HEK293 (cell line): ENCODE results near the gene ENAH.

Source experiments
- ATF2 ChIP-seq: fragments of 450-650 bp; formaldehyde crosslinking; IDR thresholded peaks from 2 replicates; pipeline ENCODE4 v1.5.1; 2016; ENCODE audit warnings: missing biosample characterization, missing genetic modification characterization, low read depth
- BCL6B ChIP-seq: fragments of 450-650 bp; formaldehyde crosslinking; IDR thresholded peaks from 2 replicates; pipeline ENCODE4 v1.5.1; 2017; ENCODE audit warnings: missing biosample characterization, missing genetic modification characterization
- GFI1B ChIP-seq: fragments of 450-650 bp; formaldehyde crosslinking; IDR thresholded peaks from 2 replicates; pipeline ENCODE4 v1.5.1; 2016; ENCODE audit warnings: missing biosample characterization, missing genetic modification characterization
- KLF16 ChIP-seq: fragments of 450-650 bp; formaldehyde crosslinking; IDR thresholded peaks from 2 replicates; pipeline ENCODE4 v1.5.1; 2017; ENCODE audit warnings: missing biosample characterization, missing genetic modification characterization
- KLF9 ChIP-seq: fragments of 450-650 bp; formaldehyde crosslinking; IDR thresholded peaks from 2 replicates; pipeline ENCODE4 v1.5.1; 2016; ENCODE audit warnings: missing biosample characterization, missing genetic modification characterization, low read depth
- MEIS1 ChIP-seq: sonication (generic); formaldehyde crosslinking; IDR thresholded peaks from 2 replicates; pipeline ENCODE4 v1.8.1; 2022; ENCODE audit warnings: missing genetic modification reagents, mild to moderate bottlenecking, borderline replicate concordance
- MYNN ChIP-seq: fragments of 450-650 bp; formaldehyde crosslinking; IDR thresholded peaks from 2 replicates; pipeline ENCODE4 v1.5.1; 2016; ENCODE audit warnings: missing biosample characterization, missing genetic modification characterization, borderline replicate concordance
- OVOL3 ChIP-seq: fragments of 450-650 bp; formaldehyde crosslinking; IDR thresholded peaks from 2 replicates; pipeline ENCODE4 v1.5.1; 2016; ENCODE audit warnings: missing biosample characterization, missing genetic modification characterization
- PRDM10 ChIP-seq: fragments of 450-650 bp; formaldehyde crosslinking; IDR thresholded peaks from 2 replicates; pipeline ENCODE4 v1.5.1; 2016; ENCODE audit warnings: missing biosample characterization, missing genetic modification characterization
- SCRT1 ChIP-seq: fragments of 450-650 bp; formaldehyde crosslinking; IDR thresholded peaks from 2 replicates; pipeline ENCODE4 v1.5.1; 2016; ENCODE audit warnings: missing biosample characterization, missing genetic modification characterization, borderline replicate concordance
- TSHZ1 ChIP-seq: fragments of 450-650 bp; formaldehyde crosslinking; IDR thresholded peaks from 2 replicates; pipeline ENCODE4 v1.5.1; 2016; ENCODE audit warnings: missing biosample characterization, missing genetic modification characterization, borderline replicate concordance
- WT1 ChIP-seq: fragments of 450-650 bp; formaldehyde crosslinking; IDR thresholded peaks from 2 replicates; pipeline ENCODE4 v1.5.1; 2016; ENCODE audit warnings: missing biosample characterization, missing genetic modification characterization
- ZBTB48 ChIP-seq: fragments of 450-650 bp; formaldehyde crosslinking; IDR thresholded peaks from 2 replicates; pipeline ENCODE4 v1.5.1; 2016; ENCODE audit warnings: missing biosample characterization, missing genetic modification characterization
- ZNF132 ChIP-seq: fragments of 450-650 bp; formaldehyde crosslinking; IDR thresholded peaks from 2 replicates; pipeline ENCODE4 v1.5.1; 2017; ENCODE audit warnings: missing biosample characterization, missing genetic modification characterization, borderline replicate concordance
- ZNF169 ChIP-seq: fragments of 450-650 bp; formaldehyde crosslinking; IDR thresholded peaks from 2 replicates; pipeline ENCODE4 v1.5.1; 2016; ENCODE audit warnings: missing biosample characterization, missing genetic modification characterization
- ZNF202 ChIP-seq: fragments of 450-650 bp; formaldehyde crosslinking; IDR thresholded peaks from 2 replicates; pipeline ENCODE4 v1.5.1; 2016; ENCODE audit warnings: missing biosample characterization, missing genetic modification characterization, borderline replicate concordance
- ZNF362 ChIP-seq: fragments of 450-650 bp; formaldehyde crosslinking; IDR thresholded peaks from 2 replicates; pipeline ENCODE4 v1.5.1; 2016; ENCODE audit warnings: missing biosample characterization, missing genetic modification characterization
- ZNF449 ChIP-seq: fragments of 450-650 bp; formaldehyde crosslinking; IDR thresholded peaks from 2 replicates; pipeline ENCODE4 v1.5.1; 2017; ENCODE audit warnings: missing biosample characterization, mild to moderate bottlenecking, missing genetic modification characterization, moderate library complexity
- ZNF585B ChIP-seq: fragments of 450-650 bp; formaldehyde crosslinking; IDR thresholded peaks from 2 replicates; pipeline ENCODE4 v1.5.1; 2016; ENCODE audit warnings: missing biosample characterization, missing genetic modification characterization
- ZNF610 ChIP-seq: fragments of 450-650 bp; formaldehyde crosslinking; IDR thresholded peaks from 2 replicates; pipeline ENCODE4 v1.5.1; 2016; ENCODE audit warnings: missing biosample characterization, missing genetic modification characterization, borderline replicate concordance
- ZNF623 ChIP-seq: fragments of 450-650 bp; formaldehyde crosslinking; IDR thresholded peaks from 2 replicates; pipeline ENCODE4 v1.5.1; 2016; ENCODE audit warnings: missing biosample characterization, missing genetic modification characterization
- ZNF76 ChIP-seq: fragments of 450-650 bp; formaldehyde crosslinking; IDR thresholded peaks from 2 replicates; pipeline ENCODE4; 2016; ENCODE audit warnings: low read depth, missing biosample characterization, missing genetic modification characterization, borderline replicate concordance
- ZNF768 ChIP-seq: fragments of 450-650 bp; formaldehyde crosslinking; IDR thresholded peaks from 2 replicates; pipeline ENCODE4 v1.5.1; 2018; ENCODE audit warnings: missing biosample characterization, mild to moderate bottlenecking, missing genetic modification characterization
- ZNF785 ChIP-seq: fragments of 450-650 bp; formaldehyde crosslinking; IDR thresholded peaks from 2 replicates; pipeline ENCODE4 v1.5.1; 2016; ENCODE audit warnings: missing biosample characterization, missing genetic modification characterization
- ZNF843 ChIP-seq: fragments of 450-650 bp; formaldehyde crosslinking; IDR thresholded peaks from 2 replicates; pipeline ENCODE4 v1.5.1; 2016; ENCODE audit warnings: missing biosample characterization, missing genetic modification characterization

Gene ENAH

GRCh38 chr1:225627304-225627947 lies 25.5 kb downstream of the ENAH start (continued):
- peak; percentile 30; the same call in 1 of the 2 replicates for TF ChIP-seq PRDM10 (tag by site-specific recombination)
- TF ChIP-seq ZNF843 (tag by site-specific recombination) = no peak
- no peak for TF ChIP-seq MEIS1 (CRISPR knock-in tag)
- no peak for TF ChIP-seq KLF16 (tag by site-specific recombination)
- no peak for TF ChIP-seq ZNF169
- TF ChIP-seq ZNF76 = no peak
- TF ChIP-seq ZNF362 (tag by site-specific recombination) = no peak
- no peak for TF ChIP-seq ZNF202 (tag by site-specific recombination)
- no peak for TF ChIP-seq ZNF623 (tag by site-specific recombination)
- TF ChIP-seq ZNF449 (tag by site-specific recombination) = no peak
- TF ChIP-seq ZNF585B (tag by site-specific recombination) = no peak
- peak; percentile 60; the same call in 1 of the 2 replicates for TF ChIP-seq ZBTB48 (tag by site-specific recombination)
- peak; percentile 92 for TF ChIP-seq GFI1B (tag by site-specific recombination)
- TF ChIP-seq ZNF610 (tag by site-specific recombination) = no peak
- no peak for TF ChIP-seq KLF9 (tag by site-specific recombination)
- TF ChIP-seq SCRT1 (tag by site-specific recombination) = no peak
- no peak for TF ChIP-seq ZNF768 (tag by site-specific recombination)
- no peak for TF ChIP-seq ZNF132 (tag by site-specific recombination)
- no peak for TF ChIP-seq BCL6B (tag by site-specific recombination)
- TF ChIP-seq OVOL3 (tag by site-specific recombination) = no peak
- no peak for TF ChIP-seq ZNF785 (tag by site-specific recombination)
- TF ChIP-seq MYNN = no peak
- TF ChIP-seq ATF2 (tag by site-specific recombination) = no peak
- peak; percentile 97 for TF ChIP-seq WT1 (tag by site-specific recombination)
- no peak for TF ChIP-seq TSHZ1
